Right renal pelvis (tissue), 4 donors: Measurements from ENCODE around the gene XYLT1. TPM values are rescaled to one million over a fixed set of nuclear protein-coding genes. Genes with fewer than 3 reads are reported as not detected.

ENCODE experiments used
- DNase-seq, 4 donors: peaks; one replicate each; pipeline ENCODE4 v3.0.0-alpha.2; 2013; ENCODE audit warnings: low read depth in 4 of 4, low spot score in 3 of 4, missing footprints in 1 of 4
- polyA plus RNA-seq, 4 donors: library from polyadenylated mRNA; unstranded; fragments of 120-200 nt; gene quantifications; one replicate each; pipeline ENCODE4 v1.2.1, GENCODE V29; 2013; ENCODE audit not compliant: insufficient read length in 4 of 4

The XYLT1 gene
- polyA plus RNA-seq, 4 donors = 8.1 to 8.5 (median 8.4) TPM

- DNase-seq = no peak
Observed at GRCh38 chr16:17241264-17241835, 229.4 kb downstream of the XYLT1 start.

GRCh38 chr16:17238285-17239028 is 232.3 kb downstream of the XYLT1 start:
- DNase-seq = no peak

- DNase-seq = no peak
Observed at GRCh38 chr16:17237350-17237944, 233.3 kb downstream of the XYLT1 start.

GRCh38 chr16:17235147-17235815 is 235.5 kb downstream of the XYLT1 start:
- DNase-seq = no peak

GRCh38 chr16:17233318-17234002 is 237.3 kb downstream of the XYLT1 start:
- no peak for DNase-seq

GRCh38 chr16:17232487-17232886 is 238.3 kb downstream of the XYLT1 start:
- DNase-seq = no peak

GRCh38 chr16:17231972-17232371 is 238.8 kb downstream of the XYLT1 start:
- no peak for DNase-seq

- no peak for DNase-seq
Observed at GRCh38 chr16:17230932-17231581, 239.7 kb downstream of the XYLT1 start.

GRCh38 chr16:17229766-17230165 is 241.0 kb downstream of the XYLT1 start:
- no peak for DNase-seq

- no peak for DNase-seq
Observed at GRCh38 chr16:17229131-17229530, 241.6 kb downstream of the XYLT1 start.

GRCh38 chr16:17228708-17229055 is 242.1 kb downstream of the XYLT1 start:
- no peak for DNase-seq

GRCh38 chr16:17228048-17228707 is 242.6 kb downstream of the XYLT1 start:
- DNase-seq = no peak

GRCh38 chr16:17227278-17227677 is 243.5 kb downstream of the XYLT1 start:
- no peak for DNase-seq

GRCh38 chr16:17225541-17225940 is 245.2 kb downstream of the XYLT1 start:
- no peak for DNase-seq

- no peak for DNase-seq
Observed at GRCh38 chr16:17224879-17225281, 245.9 kb downstream of the XYLT1 start.

- DNase-seq = no peak
Observed at GRCh38 chr16:17224350-17224749, 246.4 kb downstream of the XYLT1 start.

- no peak for DNase-seq
Observed at GRCh38 chr16:17223576-17223975, 247.2 kb downstream of the XYLT1 start.

GRCh38 chr16:17222871-17223401 is 247.8 kb downstream of the XYLT1 start:
- no peak for DNase-seq

GRCh38 chr16:17219991-17220390 is 250.8 kb downstream of the XYLT1 start:
- no peak for DNase-seq

- DNase-seq = no peak
Observed at GRCh38 chr16:17215936-17216335, 254.8 kb downstream of the XYLT1 start.
